CD4-positive, alpha-beta T cell treated with Interleukin-2 at 100 ng/mL for 4 hours (primary cell): ENCODE results near the gene POU6F2.
A peak's percentile ranks its signal among the peaks of the same experiment; 100 is the strongest.

Experiments
- DNase-seq: peaks from one replicate; pipeline ENCODE4 v3.0.0-alpha.2; 2020; ENCODE audit warnings: low spot score

POU6F2 gene

DNA sequence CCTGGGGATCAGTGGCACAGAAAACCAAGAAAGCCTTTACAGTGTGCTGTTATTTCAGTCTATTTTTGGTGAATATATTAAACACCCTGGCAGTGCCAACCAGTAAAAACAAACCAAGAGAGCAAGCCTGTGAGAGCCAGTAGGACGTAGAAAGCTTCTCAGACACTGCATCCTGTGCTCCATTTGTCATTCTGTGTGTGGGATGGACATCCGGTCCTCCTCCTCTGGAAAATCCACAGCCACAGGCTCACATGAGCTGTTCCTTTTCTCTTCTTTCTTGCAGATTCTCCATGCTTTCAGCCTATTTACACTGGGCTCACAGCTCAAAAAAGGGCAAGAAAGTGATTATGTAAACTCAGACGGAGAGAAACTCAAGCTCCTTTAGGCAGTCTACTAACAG lies 468.8 kb downstream of the POU6F2 start:
- no peak for DNase-seq

DNA sequence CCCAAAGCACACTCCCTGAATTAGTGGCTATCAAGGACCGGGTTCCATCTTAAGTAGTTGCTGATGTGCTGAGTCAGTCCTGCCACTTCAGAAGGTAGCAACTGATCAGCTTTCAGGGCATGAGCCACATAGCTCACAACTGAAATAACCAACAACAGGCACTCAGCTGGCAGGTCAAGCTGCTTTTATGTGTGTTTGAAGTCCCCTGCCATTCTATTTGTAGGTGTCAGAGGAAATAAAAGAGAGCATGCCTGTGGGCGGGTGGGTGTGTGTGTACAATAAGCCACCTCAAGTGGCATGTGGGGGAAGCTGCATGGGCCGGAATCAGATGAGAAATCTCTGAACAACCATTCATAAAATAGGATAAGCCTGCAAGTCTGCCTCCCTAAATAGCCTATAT lies 474.2 kb downstream of the POU6F2 start:
- no peak for DNase-seq

DNA sequence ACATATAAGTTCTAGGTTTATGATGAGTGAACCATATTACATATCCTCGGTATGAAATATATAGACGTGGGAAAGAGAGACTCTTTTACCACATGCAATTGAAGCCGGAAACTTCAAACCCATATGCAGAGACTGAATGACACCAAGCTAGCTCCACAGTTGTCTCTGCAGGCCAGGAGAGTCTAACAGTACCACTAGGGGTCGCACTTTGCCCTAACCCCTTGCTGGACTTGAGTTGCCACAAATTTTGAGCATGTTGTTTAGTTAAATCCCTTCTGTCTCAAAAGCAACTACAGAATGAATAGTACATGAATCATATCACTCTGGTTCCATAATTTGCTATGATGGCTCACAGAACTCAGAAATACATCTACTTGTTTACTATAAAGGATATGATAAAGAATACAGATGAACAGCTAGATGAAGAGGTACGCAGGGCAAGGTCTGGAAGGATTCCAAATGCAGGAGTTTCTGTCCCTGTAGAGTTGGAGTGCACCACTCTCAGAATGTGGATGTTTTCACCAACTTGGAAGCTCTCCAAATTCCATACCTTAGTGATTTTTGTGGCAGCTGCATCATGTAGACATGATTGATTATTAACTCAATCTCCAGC lies 476.1 kb downstream of the POU6F2 start:
- DNase-seq: peak; percentile 45

DNA sequence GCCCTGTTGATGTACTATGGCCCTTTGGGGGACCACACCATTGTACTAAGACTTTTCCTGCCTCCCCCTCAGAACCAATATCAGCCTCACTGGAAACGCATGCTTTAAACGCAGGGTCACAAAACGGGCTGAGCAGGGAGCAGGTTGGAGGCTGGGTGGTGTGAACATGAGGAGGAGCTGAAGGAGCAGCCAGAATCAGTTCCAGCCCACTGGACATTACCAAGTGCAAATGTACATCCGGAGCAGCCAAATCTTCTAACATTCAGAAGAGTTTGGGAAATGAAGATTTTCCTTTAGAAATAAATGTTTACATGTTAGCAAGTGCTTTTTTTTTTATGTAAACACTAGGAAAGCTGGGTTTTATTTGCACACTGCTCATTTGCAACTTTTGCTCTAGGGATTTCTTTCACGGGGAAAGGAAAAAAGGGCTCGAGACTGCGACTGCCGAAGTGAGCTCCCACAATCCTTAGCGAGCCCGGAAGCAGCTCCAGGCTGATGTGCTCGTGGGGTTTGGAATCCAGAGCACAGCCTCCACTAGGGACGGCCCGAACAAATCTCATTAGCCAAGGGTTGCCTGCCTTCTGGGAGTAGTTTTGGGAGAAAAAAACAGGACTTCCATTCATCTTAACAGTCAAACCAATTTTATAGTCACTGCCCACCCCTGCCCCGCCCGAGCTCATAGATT lies 480.5 kb downstream of the POU6F2 start:
- DNase-seq: no peak

DNA sequence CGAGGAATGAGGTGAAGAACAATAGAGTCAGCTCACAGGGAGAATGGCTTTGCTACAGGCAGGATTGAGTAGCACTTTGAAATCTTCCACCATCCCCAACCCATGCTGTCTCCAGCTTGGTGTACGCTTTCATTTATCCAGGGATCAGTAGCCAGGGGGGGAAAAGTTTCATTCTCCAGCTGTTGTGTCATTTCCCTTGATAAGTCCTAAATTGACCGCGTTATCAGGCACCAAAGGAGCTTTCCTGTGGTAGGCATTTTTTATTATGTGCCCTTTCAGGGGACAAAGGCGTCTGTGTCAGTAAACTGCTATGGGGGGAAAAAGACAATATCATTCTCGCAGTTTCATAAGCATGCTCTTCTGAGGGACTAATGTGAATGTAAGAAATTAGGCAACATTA lies 481.9 kb downstream of the POU6F2 start:
- no peak for DNase-seq

DNA sequence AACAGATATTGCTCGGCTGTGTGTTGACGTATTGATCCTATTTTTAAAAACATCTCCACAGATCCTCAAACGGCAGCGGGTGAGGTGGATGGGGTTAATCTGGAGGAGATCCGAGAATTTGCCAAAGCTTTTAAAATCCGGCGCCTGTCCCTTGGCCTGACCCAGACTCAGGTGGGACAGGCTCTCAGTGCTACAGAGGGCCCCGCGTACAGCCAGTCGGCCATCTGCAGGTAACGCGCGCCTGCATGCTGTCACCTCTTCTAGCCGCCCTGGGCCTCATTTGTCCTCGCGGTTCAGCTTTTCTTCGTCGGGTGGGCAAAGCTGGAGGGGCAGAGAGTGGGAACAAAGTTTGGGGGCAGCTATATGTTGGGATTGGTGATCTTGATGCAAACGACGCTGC lies 482.8 kb downstream of the POU6F2 start:
- DNase-seq: no peak

DNA sequence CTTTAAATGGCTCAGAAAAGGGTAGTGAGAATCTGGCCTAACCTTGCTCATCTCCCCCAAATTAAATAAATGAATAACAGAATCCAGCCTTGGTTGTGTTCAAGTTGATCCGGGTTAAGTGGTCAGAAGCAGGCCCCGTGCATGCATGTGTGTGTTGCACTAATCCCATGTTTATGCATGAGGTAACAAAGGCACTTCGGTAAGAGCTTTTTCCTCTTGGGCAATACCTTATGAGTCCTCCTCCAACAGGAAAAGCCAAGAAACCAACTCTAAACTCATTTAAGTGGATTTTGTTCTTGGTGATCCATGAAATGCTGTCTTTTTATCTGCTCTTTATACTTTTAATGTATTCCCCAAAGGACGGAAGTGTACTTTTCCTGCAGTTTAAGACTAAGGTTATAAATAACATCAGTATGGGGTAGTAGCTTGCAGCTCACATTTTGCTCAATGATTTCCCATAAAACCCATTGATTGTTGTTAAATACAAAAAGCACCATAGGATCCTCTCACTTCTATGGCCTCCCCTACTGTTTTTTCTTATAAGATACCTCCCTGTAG lies 483.6 kb downstream of the POU6F2 start:
- no peak for DNase-seq

DNA sequence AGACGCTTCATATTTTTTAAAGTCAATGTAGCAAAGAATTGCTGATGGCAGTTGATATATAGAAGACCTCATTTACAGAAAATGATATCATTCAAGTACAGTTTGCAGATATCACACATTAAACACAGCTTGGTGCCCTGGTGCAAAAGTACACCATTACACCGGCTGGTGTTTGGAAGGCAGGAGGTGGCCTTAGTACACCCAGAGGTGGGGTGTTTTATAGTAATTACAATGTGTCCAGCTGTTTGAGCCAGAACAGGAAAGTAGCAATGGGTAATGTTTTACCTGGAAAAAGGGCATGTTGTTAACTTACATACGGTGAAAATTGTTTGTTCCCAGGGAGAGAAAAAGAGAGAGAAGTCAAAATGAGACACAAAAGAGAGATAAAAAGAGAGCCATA lies 485.5 kb downstream of the POU6F2 start:
- no peak for DNase-seq

DNA sequence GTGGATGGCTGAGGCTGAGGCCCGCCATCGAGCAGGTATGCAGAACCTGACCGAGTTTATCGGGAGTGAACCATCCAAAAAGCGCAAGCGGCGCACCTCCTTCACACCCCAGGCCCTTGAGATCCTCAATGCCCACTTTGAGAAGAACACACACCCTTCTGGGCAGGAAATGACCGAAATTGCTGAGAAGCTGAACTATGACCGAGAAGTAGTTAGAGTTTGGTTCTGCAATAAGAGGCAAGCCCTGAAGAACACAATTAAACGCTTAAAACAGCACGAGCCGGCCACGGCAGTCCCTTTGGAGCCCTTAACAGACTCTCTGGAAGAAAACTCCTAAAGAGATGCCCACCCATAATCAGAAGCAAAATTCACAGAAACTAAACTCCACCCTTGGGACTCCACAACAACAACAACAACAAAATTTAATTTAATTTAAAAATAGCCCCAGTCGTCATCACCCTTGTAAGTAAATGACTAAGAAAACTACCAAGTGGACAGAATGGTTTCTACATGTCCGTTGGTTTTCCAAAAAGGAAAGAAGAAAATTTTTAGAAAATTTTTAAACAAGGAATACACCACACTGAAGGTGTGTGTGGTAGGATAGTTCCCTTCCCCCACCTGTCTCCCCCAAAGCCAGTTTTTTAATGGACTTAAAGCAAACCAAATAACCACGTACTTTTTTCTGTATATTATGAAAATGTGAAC lies 486.8 kb downstream of the POU6F2 start:
- no peak for DNase-seq

DNA sequence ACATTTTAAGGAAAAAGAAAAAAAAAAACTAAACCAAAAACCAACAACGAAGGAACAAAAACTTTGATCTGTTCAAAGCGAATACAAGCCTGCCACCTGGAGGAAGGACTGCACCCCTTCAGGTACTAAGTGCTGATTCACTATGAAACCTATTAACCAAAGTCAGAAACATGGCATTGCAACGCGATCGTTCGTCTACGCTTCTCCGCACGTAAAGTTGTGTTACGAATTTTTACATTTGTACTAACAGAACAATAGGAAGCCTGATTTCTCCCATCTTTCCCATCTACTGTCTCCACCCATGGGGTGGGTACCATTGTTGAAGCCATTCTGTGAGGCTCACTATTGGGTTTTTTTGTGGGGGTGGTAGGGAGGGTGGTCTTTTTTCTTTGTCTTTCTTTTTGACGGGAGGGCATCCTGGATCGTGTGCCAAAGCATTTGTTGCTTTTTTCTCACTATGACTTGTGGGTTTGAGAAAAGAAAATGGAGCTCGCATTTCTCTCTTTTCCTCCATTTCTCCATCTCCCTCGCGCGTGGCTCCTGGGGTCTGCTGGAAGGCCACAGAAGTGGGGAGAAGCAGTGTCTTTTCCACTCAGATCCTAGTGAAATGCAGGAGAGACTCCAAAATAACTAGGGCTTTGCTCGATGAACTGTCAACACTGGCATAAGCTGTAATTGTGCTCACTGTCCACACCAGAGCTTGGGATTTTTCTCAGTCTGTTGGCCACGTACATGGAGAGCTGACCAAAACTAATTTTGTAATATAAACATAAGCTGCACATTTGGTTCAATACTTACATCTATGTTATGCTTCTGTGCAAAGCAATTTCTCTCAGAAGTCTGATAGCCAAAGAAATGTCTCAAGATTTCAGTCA lies 487.6 kb downstream of the POU6F2 start:
- DNase-seq: peak; percentile 22

DNA sequence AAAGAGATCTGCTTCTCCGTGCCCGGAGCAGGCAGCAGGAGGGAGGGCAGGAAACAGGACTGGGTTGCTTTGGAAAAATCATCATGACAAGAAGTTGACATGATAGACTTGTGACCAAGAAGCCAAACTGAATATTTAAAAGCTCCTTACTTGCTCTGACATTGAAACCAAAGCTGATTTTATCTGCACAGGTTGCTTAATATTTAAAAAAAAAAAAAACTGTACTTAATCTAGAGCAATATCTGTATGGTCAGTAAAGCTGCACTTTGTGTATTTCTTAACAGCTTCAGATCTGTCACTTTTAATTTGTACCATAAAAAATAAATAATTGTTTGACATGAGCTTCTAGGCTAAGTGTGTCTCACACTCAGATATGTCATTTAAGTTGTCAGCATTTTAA lies 490.6 kb downstream of the POU6F2 start:
- no peak for DNase-seq

DNA sequence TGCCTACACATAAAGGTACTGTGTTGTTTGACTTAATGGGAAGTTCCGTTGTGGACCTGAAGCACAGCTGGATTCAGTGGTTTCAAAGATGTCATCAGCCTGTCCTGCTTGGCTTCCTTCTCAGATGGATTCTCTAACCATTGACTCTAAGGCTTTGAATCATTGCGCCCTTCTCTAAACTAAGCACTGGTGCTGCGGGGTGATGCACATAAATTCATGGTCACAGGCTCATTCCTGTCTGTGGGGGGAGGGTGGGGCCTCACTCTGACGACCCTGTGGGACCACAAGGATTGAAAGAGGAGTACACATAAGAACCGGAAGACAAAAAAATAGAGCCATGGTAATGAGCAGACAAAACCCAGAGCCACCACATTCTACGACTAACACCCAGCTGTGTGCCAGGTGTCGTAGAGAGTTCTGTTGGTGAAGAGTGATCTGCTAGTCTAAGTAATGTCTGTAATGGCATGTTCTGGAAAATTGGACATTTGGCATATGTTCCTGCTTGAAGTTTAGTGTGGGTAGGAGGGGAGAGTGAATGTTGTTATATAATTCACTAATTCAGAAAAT lies 491.2 kb downstream of the POU6F2 start:
- no peak for DNase-seq

DNA sequence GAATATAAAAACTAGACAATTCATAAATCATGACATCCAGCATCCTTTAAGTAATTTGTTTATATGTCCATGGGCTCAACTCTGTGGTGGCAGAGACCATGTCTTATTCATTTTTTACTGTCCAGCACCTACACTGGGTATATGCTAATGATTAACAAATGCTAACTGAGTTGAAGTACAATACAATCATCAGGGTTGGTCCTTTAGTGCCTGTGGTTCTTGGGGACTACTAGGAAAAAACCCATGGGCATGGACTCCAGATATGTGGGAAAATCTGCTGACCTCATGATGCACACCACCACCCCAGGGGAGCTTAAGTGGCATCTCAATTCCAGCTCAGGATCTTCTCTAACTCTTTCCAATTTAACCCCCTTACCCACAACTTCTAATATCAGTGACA lies 503.2 kb downstream of the POU6F2 start:
- no peak for DNase-seq

DNA sequence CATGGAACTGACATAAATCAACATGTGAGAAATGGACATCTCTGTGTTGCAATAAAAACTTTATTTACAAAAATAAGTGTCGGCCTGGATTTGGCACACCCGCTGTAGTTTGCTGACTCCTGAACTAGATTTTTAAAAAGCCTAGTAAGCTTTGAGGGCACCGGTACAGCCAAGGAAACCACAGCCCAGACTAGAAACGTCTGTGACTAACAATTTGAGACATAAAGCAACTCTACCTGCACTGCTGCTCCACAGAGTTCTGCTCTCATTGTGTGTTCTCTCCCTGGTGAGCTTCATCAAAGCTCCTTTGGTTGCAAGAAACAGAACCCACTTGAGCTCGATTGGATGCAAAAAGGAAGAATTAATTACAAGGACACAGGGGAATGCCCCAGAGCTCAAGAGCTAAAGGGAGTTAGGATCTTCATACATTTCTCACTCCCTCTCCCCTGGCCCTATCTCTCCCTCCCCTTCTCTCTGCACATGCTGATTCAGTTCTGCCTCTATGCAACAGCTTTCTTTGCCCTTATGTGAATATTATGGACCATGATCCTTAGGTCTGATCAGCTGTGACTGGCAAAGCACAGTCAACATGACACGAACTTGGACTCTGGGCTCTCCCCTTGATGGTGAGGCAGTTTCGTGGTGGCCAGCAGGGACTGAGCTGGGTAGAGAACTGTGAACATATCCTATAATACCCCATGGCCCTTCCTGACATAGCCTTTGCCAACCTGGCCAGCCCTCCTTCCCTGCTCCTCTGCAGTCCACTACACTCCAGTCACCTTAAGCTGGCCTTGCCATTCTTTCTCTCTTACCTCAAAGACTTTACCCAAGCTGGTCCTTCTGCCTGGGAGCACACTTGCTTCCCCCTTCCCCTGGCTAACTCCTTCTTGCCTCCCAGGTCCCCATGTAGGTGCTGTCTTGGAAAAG lies 511.0 kb downstream of the POU6F2 start:
- no peak for DNase-seq

DNA sequence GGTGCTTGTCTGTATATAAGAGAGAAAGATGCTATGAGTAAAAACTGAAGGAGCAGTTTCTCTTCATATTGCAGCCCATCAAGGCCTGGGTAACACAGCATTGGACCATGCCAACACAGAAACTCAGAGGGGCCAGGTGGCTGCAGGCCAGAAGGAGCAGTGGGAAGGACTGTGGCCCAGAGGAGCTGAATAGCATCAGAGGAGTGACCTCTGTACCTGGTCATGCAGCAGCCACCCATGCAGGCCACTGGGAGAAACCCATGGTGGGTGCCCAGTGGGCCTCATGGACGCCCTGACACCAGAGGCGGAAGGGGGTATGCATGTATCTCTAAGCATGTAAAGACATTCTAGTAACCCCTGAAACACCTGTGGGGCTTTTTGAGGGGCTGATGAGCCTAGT lies 512.6 kb downstream of the POU6F2 start:
- no peak for DNase-seq

DNA sequence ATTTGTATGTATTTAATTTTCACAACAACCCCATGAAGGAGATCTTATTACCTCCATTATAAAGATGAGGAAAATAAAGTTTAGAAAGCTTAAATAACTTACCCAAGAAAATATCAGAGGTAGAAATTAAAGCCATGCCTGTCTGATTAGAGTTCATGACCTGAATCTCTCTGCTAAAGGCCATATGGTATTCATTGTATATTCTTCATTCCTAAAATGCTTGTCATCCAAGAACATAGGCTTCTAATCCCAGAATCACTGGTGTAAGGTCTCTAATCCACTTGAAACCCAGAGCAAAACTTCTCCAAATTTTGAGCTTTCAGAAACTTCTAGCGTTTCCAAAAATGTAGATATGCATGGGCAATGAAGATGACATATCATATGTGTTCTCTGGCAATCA lies 516.2 kb downstream of the POU6F2 start:
- DNase-seq: no peak

DNA sequence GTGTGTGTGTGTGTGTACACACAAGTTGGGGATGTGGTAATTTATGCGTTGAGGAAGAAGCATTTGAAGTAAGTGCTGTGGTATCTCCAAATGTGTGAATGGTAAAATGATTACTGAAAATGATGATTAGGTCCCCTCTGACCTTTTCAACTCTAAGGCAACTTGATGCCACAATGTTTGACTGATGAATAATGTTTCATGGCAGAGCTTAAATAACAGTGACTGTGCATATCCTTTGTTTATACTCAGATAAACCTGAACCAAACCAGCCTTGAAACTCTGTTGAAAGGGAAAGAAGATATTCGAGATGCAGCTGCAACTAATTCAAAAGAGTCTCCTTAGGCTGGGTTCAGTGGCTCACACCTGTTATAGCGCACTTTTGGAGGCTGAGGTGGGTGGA lies 523.6 kb downstream of the POU6F2 start:
- DNase-seq: no peak

DNA sequence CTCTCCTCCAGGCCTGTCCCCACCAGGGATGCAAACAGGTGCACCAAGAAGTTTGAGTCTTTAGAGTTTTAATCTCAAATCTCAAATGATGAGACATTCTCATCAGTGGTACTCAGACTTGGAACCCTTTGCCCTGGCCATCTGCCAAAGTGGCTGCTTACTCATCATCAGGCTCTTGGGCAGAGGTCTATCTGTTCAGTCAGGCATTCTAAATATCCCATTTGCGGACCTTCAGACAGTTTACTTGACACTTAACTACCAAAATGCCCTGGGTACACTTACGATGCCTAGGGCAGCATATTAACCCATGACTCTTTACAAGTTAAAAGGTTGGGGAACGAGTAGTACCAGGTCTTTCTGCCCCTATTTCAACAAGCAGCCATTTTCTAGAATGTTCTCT lies 527.3 kb downstream of the POU6F2 start:
- DNase-seq: no peak

DNA sequence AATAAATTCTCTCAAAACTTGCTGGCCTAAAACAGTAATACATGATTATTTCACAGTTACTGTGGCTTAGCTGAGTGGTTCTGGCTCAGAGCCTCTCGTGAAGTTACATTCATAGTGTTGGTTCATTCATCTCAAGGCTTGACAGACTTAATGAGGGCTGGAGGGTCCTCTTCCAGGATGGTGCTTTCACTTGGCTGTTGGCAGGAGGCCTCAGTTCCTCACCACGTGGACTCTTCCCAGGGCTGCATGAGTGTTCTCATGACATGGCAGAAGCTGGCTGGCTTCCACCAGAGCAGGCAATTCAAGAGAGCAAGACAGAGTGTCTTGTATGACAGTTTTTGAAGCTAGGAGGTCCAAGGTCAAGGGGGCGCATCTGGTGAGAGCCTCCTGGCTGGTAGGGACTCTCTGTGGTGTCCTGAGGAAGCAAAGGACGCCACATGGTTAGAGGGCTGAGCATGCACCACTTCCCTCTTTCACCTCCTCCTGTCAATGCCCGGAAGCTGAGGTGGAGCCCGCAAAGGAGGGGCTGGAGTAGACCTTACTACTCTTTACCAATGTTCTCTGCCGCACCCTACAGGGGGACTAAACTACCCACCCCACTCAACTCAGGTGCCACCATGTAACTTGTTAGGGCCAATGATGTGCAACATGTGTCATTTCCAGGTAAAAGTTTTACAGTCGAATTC lies 530.3 kb downstream of the POU6F2 start:
- DNase-seq: no peak

DNA sequence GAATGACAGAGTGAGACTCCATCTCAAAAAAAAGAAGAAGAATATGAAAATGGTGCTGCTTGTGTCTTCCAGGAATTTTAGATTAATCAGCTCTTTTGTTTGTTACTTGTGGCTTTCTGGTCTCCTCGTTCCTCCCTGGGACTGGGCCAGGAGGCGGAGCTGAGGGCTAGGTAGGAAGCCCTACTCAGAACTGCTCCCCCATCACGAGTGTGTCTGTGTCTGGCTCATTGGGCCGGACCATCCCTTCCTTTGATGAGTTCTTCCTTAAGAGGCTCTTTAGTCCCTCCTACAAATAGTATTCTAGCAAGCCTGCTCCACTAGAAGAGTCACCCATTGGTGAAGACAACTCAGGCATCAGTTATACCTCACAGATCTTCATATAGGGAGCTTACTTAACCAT lies 531.7 kb downstream of the POU6F2 start:
- DNase-seq: no peak
